Measurements from ENCODE around the gene ERC2. TPM values are rescaled to one million over a fixed set of nuclear protein-coding genes. Genes with fewer than 3 reads are reported as not detected.

ERC2 gene
- total and polyA plus RNA-seq, 11 donors, result 0.16 to 3.8 (median 1.6) TPM

GRCh38 chr3:55697177-55697865, 770.9 kb downstream of the ERC2 start:
- ATAC-seq, result no peak
- peaks cover 0 to 7% (median 0%) of the 10 kb centered on the region in 9 donors for H3K27me3 ChIP-seq
- TF ChIP-seq POLR2A (IDR thresholded peaks at IDR 0.05), result no peak
- no peak for TF ChIP-seq CTCF (IDR thresholded peaks at IDR 0.05)
- WGBS, 4 donors, result 86 to 92% (median 88%) methylated on average over 3 to 4 of the region's 4 CpGs
- H3K9me3 ChIP-seq, result no peaks in the 10 kb centered on the region
- no peaks in the 10 kb centered on the region for H3K36me3 ChIP-seq
- peaks cover 0 to 5% (median 0%) of the 10 kb centered on the region in 12 donors for H3K4me1 ChIP-seq
- intact Hi-C loops (cut with DNase I), result no loop called here
- H3K4me3 ChIP-seq, result no peak overlapping the region
- no peak for DNase-seq
- H3K27ac ChIP-seq, result no peak overlapping the region

GRCh38 chr3:55692957-55693558, 775.2 kb downstream of the ERC2 start:
- ATAC-seq (no peak), DNase-seq (no peak)
- peaks cover 0 to 5% (median 0%) of the 10 kb centered on the region in 12 donors for H3K4me1 ChIP-seq
- no peak overlapping the region for H3K27ac ChIP-seq
- TF ChIP-seq POLR2A (IDR thresholded peaks at IDR 0.05), result no peak
- no peak for TF ChIP-seq CTCF (IDR thresholded peaks at IDR 0.05)
- H3K36me3 ChIP-seq, result no peaks in the 10 kb centered on the region
- H3K4me3 ChIP-seq, result no peak overlapping the region
- intact Hi-C loops (cut with DNase I), result no loop called here
- H3K9me3 ChIP-seq, result no peaks in the 10 kb centered on the region
- WGBS, 4 donors, result 33 to 37% (median 35%) methylated on average over 2 of the region's 2 CpGs
- H3K27me3 ChIP-seq, result peaks cover 0 to 20% (median 0%) of the 10 kb centered on the region in 9 donors

- ATAC-seq, result no peak
- H3K4me1 ChIP-seq, result peaks cover 0 to 5% (median 0%) of the 10 kb centered on the region in 12 donors
- H3K4me3 ChIP-seq, result no peak overlapping the region
- H3K36me3 ChIP-seq, result no peaks in the 10 kb centered on the region
- no peaks in the 10 kb centered on the region for H3K9me3 ChIP-seq
- intact Hi-C loops (cut with DNase I), result no loop called here
- no peak for TF ChIP-seq CTCF (IDR thresholded peaks at IDR 0.05)
- no peak for TF ChIP-seq POLR2A (IDR thresholded peaks at IDR 0.05)
- WGBS, 4 donors, result 77 to 92% (median 84%) methylated on average over 1 of the region's 1 CpG
- H3K27ac ChIP-seq, result no peak overlapping the region
- peaks cover 0 to 22% (median 0%) of the 10 kb centered on the region in 9 donors for H3K27me3 ChIP-seq
- no peak for DNase-seq
These were observed 775.8 kb downstream of the ERC2 start for GRCh38 chr3:55692295-55692956.

- no peak for TF ChIP-seq CTCF (IDR thresholded peaks at IDR 0.05)
- no peak for TF ChIP-seq POLR2A (IDR thresholded peaks at IDR 0.05)
- no peak overlapping the region for H3K4me3 ChIP-seq
- peaks cover 0 to 22% (median 0%) of the 10 kb centered on the region in 9 donors for H3K27me3 ChIP-seq
- H3K27ac ChIP-seq, result no peak overlapping the region
- ATAC-seq (no peak), DNase-seq (no peak)
- H3K36me3 ChIP-seq, result no peaks in the 10 kb centered on the region
- H3K9me3 ChIP-seq, result no peaks in the 10 kb centered on the region
- peaks cover 0 to 5% (median 0%) of the 10 kb centered on the region in 12 donors for H3K4me1 ChIP-seq
- intact Hi-C loops (cut with DNase I), result no loop called here
- 65 to 75% (median 71%) methylated on average over 4 of the region's 4 CpGs for WGBS, 4 donors
These were observed 777.1 kb downstream of the ERC2 start for GRCh38 chr3:55691141-55691540.

Measured in heart left ventricle (tissue), 16 donors.